Lower lobe of right lung (tissue), 2 donors: ENCODE results near the gene TPCN2. TPM values are rescaled to one million over a fixed set of nuclear protein-coding genes. Genes with fewer than 3 reads are reported as not detected.

Experiments used
- ATAC-seq, 2 donors: fragments of 200-7000 bp; cut with Tn5 transposase; one replicate each; pipeline ENCODE4 v1.9.1; 2020 to 2022; ENCODE audit warnings: mild to moderate bottlenecking in 2 of 2, moderate library complexity in 2 of 2
- DNase-seq: peaks from one replicate; pipeline ENCODE4 v3.0.0-alpha.2; 2020
- H3K27ac ChIP-seq: fragments of 200-600 bp; one replicate; pipeline ENCODE4 v1.8.0; 2022
- H3K27me3 ChIP-seq: fragments of 200-600 bp; one replicate; pipeline ENCODE4 v1.8.0; 2022; ENCODE audit warnings: low read depth
- H3K36me3 ChIP-seq: fragments of 200-600 bp; one replicate; pipeline ENCODE4 v1.8.0; 2022; ENCODE audit warnings: mild to moderate bottlenecking
- H3K4me1 ChIP-seq: fragments of 200-600 bp; one replicate; pipeline ENCODE4 v1.8.0; 2022
- H3K4me3 ChIP-seq: fragments of 200-600 bp; one replicate; pipeline ENCODE4 v1.8.0; 2022; ENCODE audit warnings: mild to moderate bottlenecking
- H3K9me3 ChIP-seq: fragments of 200-600 bp; one replicate; pipeline ENCODE4 v1.8.0; 2022
- CTCF ChIP-seq: fragments of 200-600 bp; IDR thresholded peaks from one replicate; pipeline ENCODE4 v1.8.0; 2022; ENCODE audit warnings: antibody characterized with exemption, mild to moderate bottlenecking
- intact Hi-C: fragments of 100-400 bp; cut with DNase I; formaldehyde crosslinking; loops from one replicate; pipeline ENCODE4 v1.11.0; 2022
- total RNA-seq: library from RNA; stranded (reverse); fragmentation: NEBNext Ultra II Directional; extraction: Animal tissue kit (Norgen Biotek cat#: 25700); gene quantifications from one replicate; pipeline ENCODE4 v1.2.1, GENCODE V29; 2021
- donor health status: DM: no; HTN: yes; CAD: no; lungs with severe emphysema.

TPCN2 gene
- total RNA-seq, 1 donor from 2014 or later, result 18.2 TPM

DNA sequence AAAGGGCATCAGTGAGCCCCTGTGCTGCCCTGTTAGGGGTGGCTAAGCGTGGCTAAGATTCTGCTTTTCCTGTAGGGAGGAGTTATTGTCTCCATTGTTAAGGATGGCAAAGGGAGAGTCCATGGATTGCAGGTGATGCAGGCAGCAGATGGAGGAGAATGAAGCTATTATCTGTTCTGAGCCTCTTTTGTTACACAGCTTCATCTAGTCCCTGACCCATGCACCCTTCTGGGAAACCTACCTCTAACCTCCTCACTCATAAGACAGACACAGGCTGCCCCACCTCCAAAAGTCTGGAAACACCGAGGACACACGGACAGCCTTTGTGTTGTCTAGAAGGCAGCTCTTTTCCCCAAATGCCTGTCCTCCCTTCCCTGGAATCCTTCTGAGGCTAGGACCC lies 120.7 kb downstream of the TPCN2 start:
- no peak for DNase-seq
- no peak for ATAC-seq
- no peak for TF ChIP-seq CTCF
- Histone ChIP-seq H3K9me3 (no peaks in the 10 kb centered on the region), H3K4me1 (peaks cover 10% of the 10 kb centered on the region), H3K4me3 (no peak overlapping the region), H3K27ac (no peak overlapping the region), H3K36me3 (no peaks in the 10 kb centered on the region), H3K27me3 (no peaks in the 10 kb centered on the region)
- intact Hi-C loops, result no loop called here

- intact Hi-C loops, result no loop called here
- no peaks in the 10 kb centered on the region for H3K27me3 ChIP-seq
- H3K36me3 ChIP-seq, result no peaks in the 10 kb centered on the region
- no peak overlapping the region for H3K4me3 ChIP-seq
- H3K4me1 ChIP-seq, result peaks cover 10% of the 10 kb centered on the region
- no peak overlapping the region for H3K27ac ChIP-seq
- DNase-seq (no peak), ATAC-seq (no peak)
- no peak for TF ChIP-seq CTCF
- no peaks in the 10 kb centered on the region for H3K9me3 ChIP-seq
These were observed 122.0 kb downstream of the TPCN2 start for GRCh38 chr11:69170704-69171103.

DNA sequence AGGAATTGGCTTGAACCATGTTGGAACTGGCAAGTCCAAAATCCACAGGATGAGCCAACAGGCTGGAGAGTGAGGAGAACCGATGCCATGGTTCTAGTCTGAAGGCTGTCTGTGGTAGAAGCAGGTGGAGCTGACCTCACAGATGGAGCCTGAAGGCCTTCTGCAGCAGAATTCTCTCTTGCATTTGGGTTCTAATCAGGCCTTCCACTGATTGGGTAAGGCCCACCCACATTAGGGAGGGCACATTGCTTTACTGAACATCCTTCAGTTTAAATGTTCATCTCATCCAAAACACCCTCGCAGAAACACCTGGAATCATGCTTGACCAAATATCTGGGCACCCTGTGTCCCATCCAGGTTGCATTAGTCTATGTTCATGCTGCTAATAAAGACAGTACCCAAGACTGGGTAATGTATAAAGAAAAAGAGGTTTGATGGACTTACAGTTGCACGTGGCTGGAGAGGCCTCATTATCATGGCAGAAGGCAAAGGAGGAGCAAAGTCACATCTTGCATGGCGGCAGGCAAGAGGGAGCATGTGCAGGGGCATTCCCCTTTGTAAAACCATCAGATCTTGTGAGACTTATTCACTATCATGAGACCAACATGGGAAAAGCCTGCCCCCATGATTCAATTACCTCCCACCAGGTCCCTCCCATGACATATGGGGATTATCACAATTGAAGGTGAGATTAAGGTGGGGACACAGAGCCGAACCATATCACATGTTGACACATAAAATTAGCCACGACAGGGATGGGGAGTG lies 122.9 kb downstream of the TPCN2 start:
- intact Hi-C loops, result no loop called here
- ATAC-seq, result no peak
- peaks cover 2% of the 10 kb centered on the region for H3K4me1 ChIP-seq
- H3K9me3 ChIP-seq, result no peaks in the 10 kb centered on the region
- DNase-seq, result no peak
- no peak overlapping the region for H3K27ac ChIP-seq
- no peak for TF ChIP-seq CTCF
- H3K36me3 ChIP-seq, result no peaks in the 10 kb centered on the region
- no peaks in the 10 kb centered on the region for H3K27me3 ChIP-seq
- H3K4me3 ChIP-seq, result no peak overlapping the region

- intact Hi-C loops, result no loop called here
- DNase-seq (no peak), ATAC-seq (no peak)
- Histone ChIP-seq H3K4me1 (no peaks in the 10 kb centered on the region), H3K4me3 (no peak overlapping the region), H3K9me3 (no peaks in the 10 kb centered on the region), H3K27ac (no peak overlapping the region), H3K27me3 (no peaks in the 10 kb centered on the region), H3K36me3 (no peaks in the 10 kb centered on the region)
- no peak for TF ChIP-seq CTCF
These were observed 123.9 kb downstream of the TPCN2 start for GRCh38 chr11:69172674-69173073.

DNA sequence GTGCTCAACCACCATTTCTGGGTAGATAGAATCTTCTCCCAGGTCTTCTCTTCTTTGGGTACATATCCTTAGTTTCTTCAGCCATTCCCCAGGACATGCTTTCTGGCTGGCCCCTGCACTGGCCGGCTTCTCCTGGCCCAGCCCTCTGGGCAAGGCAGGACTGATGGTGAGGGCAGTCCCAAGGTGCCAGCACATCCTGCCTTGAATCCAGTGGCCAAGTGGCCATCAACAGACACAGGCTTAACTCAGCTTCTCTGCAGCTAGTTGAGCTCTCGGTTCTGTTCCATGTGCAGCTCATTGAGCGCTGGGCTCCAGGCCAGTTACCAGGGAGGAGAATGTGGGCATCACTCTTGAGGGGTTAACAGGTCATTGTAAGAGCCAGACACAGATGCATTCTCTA lies 124.6 kb downstream of the TPCN2 start:
- no peak overlapping the region for H3K4me3 ChIP-seq
- no peak overlapping the region for H3K27ac ChIP-seq
- intact Hi-C loops, result no loop called here
- DNase-seq, result no peak
- TF ChIP-seq CTCF, result no peak
- no peak for ATAC-seq
- no peaks in the 10 kb centered on the region for H3K27me3 ChIP-seq
- H3K9me3 ChIP-seq, result no peaks in the 10 kb centered on the region
- no peaks in the 10 kb centered on the region for H3K36me3 ChIP-seq
- no peaks in the 10 kb centered on the region for H3K4me1 ChIP-seq
